Sigmoid colon (tissue), 4 donors: ENCODE measurements around the gene SYNE3.

Experiments used
- CTCF ChIP-seq, 4 experiments: fragments of 450-650 bp in 3 of 4; fragments of 200-600 bp in 1 of 4; IDR thresholded peaks; one replicate each; pipeline ENCODE4 v1.5.1; 2016 to 2019; ENCODE audit warnings: antibody characterized with exemption in 4 of 4, mild to moderate bottlenecking in 3 of 4, moderate library complexity in 2 of 4
- POLR2A ChIP-seq, 2 donors: fragments of 450-650 bp; IDR thresholded peaks; one replicate each; pipeline ENCODE4 v1.6.1; 2016; ENCODE audit warnings: antibody characterized with exemption in 2 of 2, mild to moderate bottlenecking in 2 of 2, moderate library complexity in 2 of 2
- POLR2AphosphoS5 ChIP-seq, 4 donors: sonication (generic); formaldehyde crosslinking; IDR thresholded peaks; one replicate each; pipeline ENCODE4 v1.6.1; 2017; ENCODE audit warnings: antibody characterized with exemption in 4 of 4

- TF ChIP-seq POLR2A (IDR thresholded peaks at IDR 0.05) (no peak), CTCF (IDR thresholded peaks at IDR 0.05) (no peak), POLR2AphosphoS5 (IDR thresholded peaks at IDR 0.05) (no peak)
Observed at GRCh38 chr14:95474486-95474885, 42.0 kb downstream of the SYNE3 start.
